Gastroesophageal sphincter (tissue), 3 donors: ENCODE measurements around the gene PICK1.

Experiments used
- CTCF ChIP-seq, 4 experiments: fragments of 200-600 bp in 2 of 4; fragments of 450-650 bp in 2 of 4; sonication (generic) in 1 of 4; IDR thresholded peaks; one replicate each; pipeline ENCODE4 v1.5.1; 2017 to 2019; ENCODE audit warnings: antibody characterized with exemption in 4 of 4, mild to moderate bottlenecking in 2 of 4, moderate library complexity in 2 of 4
- EP300 ChIP-seq: sonication (generic); formaldehyde crosslinking; IDR thresholded peaks from one replicate; pipeline ENCODE4 v1.6.1; 2017; ENCODE audit warnings: antibody characterized with exemption, mild to moderate bottlenecking
- POLR2A ChIP-seq, 2 donors: fragments of 450-650 bp; IDR thresholded peaks; one replicate each; pipeline ENCODE4 v1.6.1; 2017; ENCODE audit warnings: antibody characterized with exemption in 2 of 2, mild to moderate bottlenecking in 2 of 2, moderate library complexity in 1 of 2
- POLR2AphosphoS5 ChIP-seq: sonication (generic); formaldehyde crosslinking; IDR thresholded peaks from one replicate; pipeline ENCODE4 v1.6.1; 2017; ENCODE audit warnings: antibody characterized with exemption

- TF ChIP-seq POLR2A (IDR thresholded peaks at IDR 0.05) (no peak), CTCF (IDR thresholded peaks at IDR 0.05) (no peak), POLR2AphosphoS5 (no peak), EP300 (no peak)
These were observed 54.0 kb downstream of the PICK1 start for GRCh38 chr22:38110863-38111852.
